Karpas-422 (cell line): ENCODE measurements around the gene MYMK. TPM values are rescaled to one million over a fixed set of nuclear protein-coding genes. Genes with fewer than 3 reads are reported as not detected.

Experiments
- DNase-seq: peaks from one replicate; pipeline ENCODE4 v3.0.0-alpha.2; 2015
- H2AFZ ChIP-seq: fragments of 200-600 bp; sonication (generic); 2 replicates; pipeline ENCODE4 v1.6.1; 2014; ENCODE audit warnings: antibody characterized with exemption, low read length, mixed read lengths
- H3K27ac ChIP-seq: fragments of 200-600 bp; sonication (generic); 2 replicates; pipeline ENCODE4 v1.5.1; 2014; ENCODE audit warnings: mild to moderate bottlenecking, low read length, moderate library complexity
- H3K27me3 ChIP-seq: fragments of 200-600 bp; sonication (generic); 2 replicates; pipeline ENCODE4 v1.6.1; 2014; ENCODE audit warnings: low read length, mixed read lengths
- H3K36me3 ChIP-seq: fragments of 200-600 bp; sonication (generic); 2 replicates; pipeline ENCODE4 v1.6.1; 2014; ENCODE audit warnings: low read length, mixed read lengths; ENCODE audit not compliant: insufficient read depth
- H3K4me1 ChIP-seq: fragments of 200-600 bp; sonication (generic); 2 replicates; pipeline ENCODE4 v1.6.1; 2014; ENCODE audit warnings: mild to moderate bottlenecking, low read length, mixed read lengths
- H3K4me2 ChIP-seq: fragments of 200-600 bp; sonication (generic); 2 replicates; pipeline ENCODE4 v1.6.1; 2014; ENCODE audit warnings: low read length, low read depth, mild to moderate bottlenecking; ENCODE audit not compliant: poor library complexity, severe bottlenecking
- H3K4me3 ChIP-seq: fragments of 200-600 bp; sonication (generic); 2 replicates; pipeline ENCODE4 v1.5.1; 2014; ENCODE audit warnings: mild to moderate bottlenecking, antibody characterized with exemption, low read length, mixed read lengths
- H3K79me2 ChIP-seq: fragments of 200-600 bp; sonication (generic); 2 replicates; pipeline ENCODE4 v1.6.1; 2014; ENCODE audit warnings: mild to moderate bottlenecking, low read length, mixed read lengths
- H3K9ac ChIP-seq: fragments of 200-600 bp; sonication (generic); 2 replicates; pipeline ENCODE4 v1.6.0; 2014; ENCODE audit warnings: low read length
- H3K9me2 ChIP-seq: fragments of 200-600 bp; sonication (generic), shearing (Covaris generic); replicated peaks from 2 replicates; pipeline ENCODE4 v1.6.0; 2014; ENCODE audit warnings: mild to moderate bottlenecking, low read length, moderate library complexity; ENCODE audit not compliant: insufficient read depth
- H3K9me3 ChIP-seq: fragments of 300-700, 200-600 bp; sonication (generic); 2 replicates; pipeline ENCODE4 v1.6.1; 2014; ENCODE audit warnings: low read length, mixed read lengths
- H4K20me1 ChIP-seq: fragments of 200-600 bp; sonication (generic); 2 replicates; pipeline ENCODE4 v1.6.1; 2014; ENCODE audit warnings: mild to moderate bottlenecking, antibody characterized with exemption, low read length, low read depth; ENCODE audit not compliant: insufficient read depth
- total RNA-seq: library from RNA; depleted of rRNA; stranded (reverse); fragments of >200 nt; shearing (Covaris generic); gene quantifications from 2 replicates; pipeline ENCODE4 v1.2.3, GENCODE V29; 2014; ENCODE audit warnings: low replicate concordance

The MYMK gene
- total RNA-seq, 1 experiment from 2014 or later, result not detected

- H4K20me1 ChIP-seq, result peaks cover 15% of the 10 kb centered on the region; the same call in 1 of the 2 replicates
Observed at GRCh38 chr9:133472277-133472645, 52.5 kb downstream of the MYMK start.

GRCh38 chr9:133471551-133472276 is 53.0 kb downstream of the MYMK start:
- H3K27ac ChIP-seq, result no peak overlapping the region
- no peak overlapping the region for H3K4me2 ChIP-seq
- H2AFZ ChIP-seq, result no peak overlapping the region
- no peaks in the 10 kb centered on the region for H3K9me3 ChIP-seq
- H3K79me2 ChIP-seq, result no peaks in the 10 kb centered on the region
- no peaks in the 10 kb centered on the region for H3K9me2 ChIP-seq
- H3K9ac ChIP-seq, result no peak overlapping the region
- no peak for DNase-seq
- no peaks in the 10 kb centered on the region; the same call in 1 of the 2 replicates for H3K36me3 ChIP-seq
- H3K4me1 ChIP-seq, result no peaks in the 10 kb centered on the region
- peaks cover 11% of the 10 kb centered on the region; the same call in 1 of the 2 replicates for H4K20me1 ChIP-seq
- no peak overlapping the region for H3K4me3 ChIP-seq
- no peaks in the 10 kb centered on the region for H3K27me3 ChIP-seq

More at GRCh38 chr9:133472277-133472645, 52.5 kb downstream of the MYMK start:
- no peak overlapping the region for H3K27ac ChIP-seq
- H3K4me2 ChIP-seq, result no peak overlapping the region
- no peaks in the 10 kb centered on the region for H3K79me2 ChIP-seq
- H3K9me2 ChIP-seq, result no peaks in the 10 kb centered on the region
- H2AFZ ChIP-seq, result no peak overlapping the region
- H3K4me3 ChIP-seq, result no peak overlapping the region
- H3K9me3 ChIP-seq, result no peaks in the 10 kb centered on the region
- no peaks in the 10 kb centered on the region; the same call in 1 of the 2 replicates for H3K36me3 ChIP-seq
- H3K9ac ChIP-seq, result no peak overlapping the region
- peaks cover under 1% of the 10 kb centered on the region for H3K4me1 ChIP-seq
- no peaks in the 10 kb centered on the region for H3K27me3 ChIP-seq
- no peak for DNase-seq

- Histone ChIP-seq H3K4me3 (no peak overlapping the region), H3K9ac (no peak overlapping the region), H3K36me3 (no peaks in the 10 kb centered on the region; the same call in 1 of the 2 replicates), H3K79me2 (no peaks in the 10 kb centered on the region), H3K27me3 (no peaks in the 10 kb centered on the region), H4K20me1 (0 out of 2 replicates have a peak, but pooled peaks cover 8% of the 10 kb centered on the region), H3K9me3 (no peaks in the 10 kb centered on the region), H3K9me2 (no peaks in the 10 kb centered on the region), H3K4me2 (no peak overlapping the region), H2AFZ (no peak overlapping the region), H3K27ac (no peak overlapping the region), H3K4me1 (no peaks in the 10 kb centered on the region)
- no peak for DNase-seq
Observed at GRCh38 chr9:133470988-133471387, 53.8 kb downstream of the MYMK start.

GRCh38 chr9:133470427-133470924 is 54.3 kb downstream of the MYMK start:
- Histone ChIP-seq H3K27ac (no peak overlapping the region), H3K9ac (no peak overlapping the region), H3K79me2 (no peaks in the 10 kb centered on the region), H3K4me3 (no peak overlapping the region), H2AFZ (no peak overlapping the region), H3K4me1 (no peaks in the 10 kb centered on the region), H3K27me3 (no peaks in the 10 kb centered on the region), H3K9me2 (no peaks in the 10 kb centered on the region), H4K20me1 (0 out of 2 replicates have a peak, but pooled peaks cover 8% of the 10 kb centered on the region), H3K4me2 (no peak overlapping the region), H3K9me3 (no peaks in the 10 kb centered on the region), H3K36me3 (no peaks in the 10 kb centered on the region; the same call in 1 of the 2 replicates)
- DNase-seq, result no peak

GRCh38 chr9:133468777-133469421 is 55.9 kb downstream of the MYMK start:
- no peak overlapping the region for H3K4me2 ChIP-seq
- H4K20me1 ChIP-seq, result 0 out of 2 replicates have a peak, but pooled peaks cover 8% of the 10 kb centered on the region
- no peaks in the 10 kb centered on the region for H3K27me3 ChIP-seq
- H3K4me3 ChIP-seq, result no peak overlapping the region
- no peaks in the 10 kb centered on the region; the same call in 1 of the 2 replicates for H3K36me3 ChIP-seq
- no peaks in the 10 kb centered on the region for H3K9me2 ChIP-seq
- H3K27ac ChIP-seq, result no peak overlapping the region
- no peak overlapping the region for H2AFZ ChIP-seq
- no peaks in the 10 kb centered on the region for H3K9me3 ChIP-seq
- no peak for DNase-seq
- no peaks in the 10 kb centered on the region for H3K4me1 ChIP-seq
- no peaks in the 10 kb centered on the region for H3K79me2 ChIP-seq
- H3K9ac ChIP-seq, result no peak overlapping the region

GRCh38 chr9:133468374-133468773 is 56.4 kb downstream of the MYMK start:
- Histone ChIP-seq H3K9me2 (no peaks in the 10 kb centered on the region), H3K9ac (no peak overlapping the region), H4K20me1 (0 out of 2 replicates have a peak, but pooled peaks cover 8% of the 10 kb centered on the region), H3K4me2 (no peak overlapping the region), H3K4me3 (no peak overlapping the region), H3K9me3 (no peaks in the 10 kb centered on the region), H3K27ac (no peak overlapping the region), H3K36me3 (no peaks in the 10 kb centered on the region), H3K4me1 (no peaks in the 10 kb centered on the region), H3K79me2 (no peaks in the 10 kb centered on the region), H2AFZ (no peak overlapping the region), H3K27me3 (no peaks in the 10 kb centered on the region)
- DNase-seq, result no peak

- Histone ChIP-seq H3K79me2 (no peaks in the 10 kb centered on the region), H3K4me1 (no peaks in the 10 kb centered on the region), H3K4me2 (no peak overlapping the region), H3K4me3 (no peak overlapping the region), H3K36me3 (no peaks in the 10 kb centered on the region), H3K9me2 (no peaks in the 10 kb centered on the region), H3K27me3 (no peaks in the 10 kb centered on the region), H2AFZ (no peak overlapping the region), H4K20me1 (peaks cover 16% of the 10 kb centered on the region; the same call in 1 of the 2 replicates), H3K9me3 (no peaks in the 10 kb centered on the region), H3K27ac (no peak overlapping the region), H3K9ac (no peak overlapping the region)
- no peak for DNase-seq
Observed at GRCh38 chr9:133467101-133467500, 57.7 kb downstream of the MYMK start.

GRCh38 chr9:133465984-133466383 is 58.8 kb downstream of the MYMK start:
- H3K4me2 ChIP-seq, result no peak overlapping the region
- H3K9ac ChIP-seq, result no peak overlapping the region
- DNase-seq, result no peak
- H3K36me3 ChIP-seq, result no peaks in the 10 kb centered on the region
- H3K27ac ChIP-seq, result no peak overlapping the region
- no peaks in the 10 kb centered on the region for H3K9me3 ChIP-seq
- peaks cover 26% of the 10 kb centered on the region; the same call in 1 of the 2 replicates for H4K20me1 ChIP-seq
- H3K79me2 ChIP-seq, result no peaks in the 10 kb centered on the region
- H2AFZ ChIP-seq, result no peak overlapping the region
- no peak overlapping the region for H3K4me3 ChIP-seq
- H3K27me3 ChIP-seq, result no peaks in the 10 kb centered on the region
- no peaks in the 10 kb centered on the region for H3K9me2 ChIP-seq
- H3K4me1 ChIP-seq, result no peaks in the 10 kb centered on the region; the same call in 1 of the 2 replicates
